ENCODE results near the gene SH3D19.

GRCh38 chr4:151193414-151193813 lies 132.0 kb downstream of the SH3D19 start:
- TF ChIP-seq CTCF (IDR thresholded peaks at IDR 0.05) (no peak), POLR2AphosphoS5 (IDR thresholded peaks at IDR 0.05) (no peak), EP300 (IDR thresholded peaks at IDR 0.05) (no peak)
